SU-DHL-6 (cell line): ENCODE data around the gene CYB5R3.
A peak's percentile ranks its signal among the peaks of the same experiment; 100 is the strongest.

Experiments used
- H2AFZ ChIP-seq: fragments of 200-600 bp; sonication (generic); 2 replicates; pipeline ENCODE4 v1.6.1; 2014; ENCODE audit warnings: low read depth, mild to moderate bottlenecking, moderate library complexity, mixed read lengths, antibody characterized with exemption, low read length; ENCODE audit not compliant: severe bottlenecking
- H3F3A ChIP-seq: fragments of 200-600 bp; shearing (Covaris generic); 2 replicates; pipeline ENCODE4 v1.6.0; 2016; ENCODE audit warnings: antibody characterized with exemption, mild to moderate bottlenecking; ENCODE audit not compliant: insufficient read depth
- H3K27ac ChIP-seq: fragments of 200-600 bp; sonication (generic); 2 replicates; pipeline ENCODE4 v1.5.1; 2016; ENCODE audit warnings: low read depth, mild to moderate bottlenecking, low read length, moderate library complexity, mixed read lengths
- H3K27me3 ChIP-seq: fragments of 200-600 bp; sonication (generic), shearing (Covaris generic); 2 replicates; pipeline ENCODE4 v1.6.0; 2014; ENCODE audit warnings: mild to moderate bottlenecking, low read length
- H3K36me3 ChIP-seq: fragments of 200-600 bp; sonication (generic); 2 replicates; pipeline ENCODE4 v1.6.1; 2014; ENCODE audit warnings: mild to moderate bottlenecking, low read length, mixed read lengths
- H3K4me2 ChIP-seq: fragments of 300-600, 200-600 bp; shearing (Covaris generic), sonication (generic); 2 replicates; pipeline ENCODE4 v1.6.0; 2014; ENCODE audit warnings: low read length, low read depth, mild to moderate bottlenecking; ENCODE audit not compliant: poor library complexity, severe bottlenecking
- H3K4me3 ChIP-seq: fragments of 200-600 bp; sonication (generic); 2 replicates; pipeline ENCODE4 v1.5.1; 2014; ENCODE audit warnings: antibody characterized with exemption, low read length, mild to moderate bottlenecking, mixed read lengths; ENCODE audit not compliant: insufficient read depth, poor library complexity, severe bottlenecking
- H3K79me2 ChIP-seq: fragments of 200-600 bp; sonication (generic); 2 replicates; pipeline ENCODE4 v1.6.1; 2014; ENCODE audit warnings: mild to moderate bottlenecking, low read length, moderate library complexity; ENCODE audit not compliant: insufficient read depth
- H3K9ac ChIP-seq: fragments of 200-600 bp; sonication (generic); 2 replicates; pipeline ENCODE4 v1.7.0; 2014; ENCODE audit warnings: mild to moderate bottlenecking, low read length
- H3K9me2 ChIP-seq: fragments of 200-600 bp; sonication (generic); replicated peaks from 2 replicates; pipeline ENCODE4 v1.6.1; 2014; ENCODE audit warnings: low read length; ENCODE audit not compliant: insufficient read depth
- H3K9me3 ChIP-seq: fragments of 200-600 bp; sonication (generic); 2 replicates; pipeline ENCODE4 v1.6.1; 2014; ENCODE audit warnings: low read length, mixed read lengths; ENCODE audit not compliant: insufficient read depth
- H4K20me1 ChIP-seq: fragments of 200-600 bp; sonication (generic); 2 replicates; pipeline ENCODE4 v1.6.1; 2014; ENCODE audit warnings: low read depth, mild to moderate bottlenecking, antibody characterized with exemption, low read length, moderate library complexity, mixed read lengths
- EZH2phosphoT487 ChIP-seq: fragments of 200-600 bp; sonication (generic), shearing (Covaris generic); conservative IDR thresholded peaks from 2 replicates; pipeline ENCODE4 v1.6.1; 2018; ENCODE audit warnings: mild to moderate bottlenecking, antibody characterized with exemption, low read length, moderate library complexity, mixed read lengths
- TF ChIP-seq, protein P1 (sequence below): fragments of 200-600 bp; sonication (generic); IDR thresholded peaks from one replicate; pipeline ENCODE4 v1.5.1; 2017; ENCODE audit warnings: antibody characterized with exemption, mild to moderate bottlenecking, low read length, moderate library complexity; ENCODE audit not compliant: insufficient read depth, poor library complexity, severe bottlenecking

CYB5R3 gene

DNA sequence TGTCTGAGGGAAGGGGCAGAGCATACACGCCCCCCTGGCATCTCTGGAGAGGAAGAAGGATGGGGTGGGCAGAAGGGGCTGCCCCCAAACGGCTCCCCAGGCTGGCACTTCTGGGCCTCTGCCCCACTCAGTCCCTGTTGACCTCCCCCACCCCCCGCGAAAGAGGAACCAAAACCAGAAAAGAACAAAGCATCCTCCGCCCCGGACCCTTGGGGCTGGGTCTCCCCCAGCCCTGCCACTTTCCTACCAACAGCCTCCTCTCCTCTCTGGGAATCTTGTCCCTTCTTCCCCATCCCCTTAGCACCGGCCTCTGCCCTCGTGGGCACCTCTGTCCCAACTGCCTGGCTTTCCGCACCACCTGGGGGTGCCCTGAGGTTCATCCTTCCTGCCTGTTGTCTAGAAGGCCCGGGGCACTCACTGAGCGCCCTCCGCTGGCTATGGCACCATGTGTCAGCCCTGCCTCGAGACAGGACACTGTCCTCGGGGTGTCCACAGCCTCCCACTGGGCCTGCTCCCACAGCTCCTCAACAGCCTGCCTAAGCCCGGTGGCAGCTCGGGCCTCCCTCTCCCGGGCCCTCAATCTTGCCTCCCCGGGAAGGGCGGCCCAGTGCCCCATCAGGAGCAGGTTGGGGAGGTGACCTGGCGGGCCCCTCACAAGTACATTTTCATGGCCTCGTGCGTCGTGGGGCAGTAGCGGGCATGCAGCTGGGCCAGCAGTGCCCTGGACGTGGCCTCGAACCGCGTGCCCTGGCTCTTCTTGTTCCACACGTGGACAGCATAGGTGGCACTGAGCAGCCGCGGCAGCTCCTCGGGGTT lies 43.3 kb upstream of the CYB5R3 start:
- Histone ChIP-seq H3K4me2 (peak overlapping the region; percentile 34), H3K9me3 (no peaks in the 10 kb centered on the region), H3K4me3 (no peak overlapping the region), H2AFZ (peak overlapping the region; percentile 23), H3F3A (no peaks in the 10 kb centered on the region), H3K36me3 (no peaks in the 10 kb centered on the region), H3K9me2 (no peaks in the 10 kb centered on the region), H3K9ac (peak overlapping the region; percentile 30), H4K20me1 (no peaks in the 10 kb centered on the region), H3K27ac (peak overlapping the region; percentile 51), H3K79me2 (peaks cover 3% of the 10 kb centered on the region; the same call in 1 of the 2 replicates), H3K27me3 (no peaks in the 10 kb centered on the region)
- no peak for TF ChIP-seq EZH2phosphoT487
- TF ChIP-seq, protein P1, sequence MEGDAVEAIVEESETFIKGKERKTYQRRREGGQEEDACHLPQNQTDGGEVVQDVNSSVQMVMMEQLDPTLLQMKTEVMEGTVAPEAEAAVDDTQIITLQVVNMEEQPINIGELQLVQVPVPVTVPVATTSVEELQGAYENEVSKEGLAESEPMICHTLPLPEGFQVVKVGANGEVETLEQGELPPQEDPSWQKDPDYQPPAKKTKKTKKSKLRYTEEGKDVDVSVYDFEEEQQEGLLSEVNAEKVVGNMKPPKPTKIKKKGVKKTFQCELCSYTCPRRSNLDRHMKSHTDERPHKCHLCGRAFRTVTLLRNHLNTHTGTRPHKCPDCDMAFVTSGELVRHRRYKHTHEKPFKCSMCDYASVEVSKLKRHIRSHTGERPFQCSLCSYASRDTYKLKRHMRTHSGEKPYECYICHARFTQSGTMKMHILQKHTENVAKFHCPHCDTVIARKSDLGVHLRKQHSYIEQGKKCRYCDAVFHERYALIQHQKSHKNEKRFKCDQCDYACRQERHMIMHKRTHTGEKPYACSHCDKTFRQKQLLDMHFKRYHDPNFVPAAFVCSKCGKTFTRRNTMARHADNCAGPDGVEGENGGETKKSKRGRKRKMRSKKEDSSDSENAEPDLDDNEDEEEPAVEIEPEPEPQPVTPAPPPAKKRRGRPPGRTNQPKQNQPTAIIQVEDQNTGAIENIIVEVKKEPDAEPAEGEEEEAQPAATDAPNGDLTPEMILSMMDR: peak; percentile 75

DNA sequence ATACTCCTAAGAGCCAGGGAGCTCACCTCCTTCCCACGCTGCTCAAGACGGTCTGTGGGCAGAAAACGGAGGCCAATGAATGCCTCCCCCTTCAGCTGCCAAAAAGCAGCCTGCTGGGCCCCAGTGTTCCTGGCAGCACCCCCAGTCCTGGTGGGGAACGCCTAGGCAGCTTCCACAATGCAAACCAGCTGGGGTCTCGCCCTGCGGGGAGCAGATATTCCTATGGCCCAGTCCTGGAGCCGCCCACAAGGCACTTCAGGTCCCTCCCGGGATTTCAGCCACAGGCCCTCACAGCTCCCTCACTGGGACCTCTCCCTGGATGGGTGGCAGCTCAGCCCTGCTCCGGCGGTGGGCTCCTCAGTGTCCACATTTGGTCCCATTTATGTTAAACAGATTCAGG lies 42.2 kb upstream of the CYB5R3 start:
- TF ChIP-seq EZH2phosphoT487: no peak
- TF ChIP-seq, protein P1: no peak
- H3F3A ChIP-seq: no peaks in the 10 kb centered on the region
- H3K36me3 ChIP-seq: no peaks in the 10 kb centered on the region
- H3K9me3 ChIP-seq: no peaks in the 10 kb centered on the region
- no peaks in the 10 kb centered on the region for H3K27me3 ChIP-seq
- H3K9me2 ChIP-seq: no peaks in the 10 kb centered on the region
- H3K27ac ChIP-seq: no peak overlapping the region
- no peaks in the 10 kb centered on the region for H3K79me2 ChIP-seq
- H3K4me3 ChIP-seq: no peak overlapping the region
- H4K20me1 ChIP-seq: no peaks in the 10 kb centered on the region
- H2AFZ ChIP-seq: no peak overlapping the region
- no peak overlapping the region for H3K9ac ChIP-seq
- no peak overlapping the region for H3K4me2 ChIP-seq

DNA sequence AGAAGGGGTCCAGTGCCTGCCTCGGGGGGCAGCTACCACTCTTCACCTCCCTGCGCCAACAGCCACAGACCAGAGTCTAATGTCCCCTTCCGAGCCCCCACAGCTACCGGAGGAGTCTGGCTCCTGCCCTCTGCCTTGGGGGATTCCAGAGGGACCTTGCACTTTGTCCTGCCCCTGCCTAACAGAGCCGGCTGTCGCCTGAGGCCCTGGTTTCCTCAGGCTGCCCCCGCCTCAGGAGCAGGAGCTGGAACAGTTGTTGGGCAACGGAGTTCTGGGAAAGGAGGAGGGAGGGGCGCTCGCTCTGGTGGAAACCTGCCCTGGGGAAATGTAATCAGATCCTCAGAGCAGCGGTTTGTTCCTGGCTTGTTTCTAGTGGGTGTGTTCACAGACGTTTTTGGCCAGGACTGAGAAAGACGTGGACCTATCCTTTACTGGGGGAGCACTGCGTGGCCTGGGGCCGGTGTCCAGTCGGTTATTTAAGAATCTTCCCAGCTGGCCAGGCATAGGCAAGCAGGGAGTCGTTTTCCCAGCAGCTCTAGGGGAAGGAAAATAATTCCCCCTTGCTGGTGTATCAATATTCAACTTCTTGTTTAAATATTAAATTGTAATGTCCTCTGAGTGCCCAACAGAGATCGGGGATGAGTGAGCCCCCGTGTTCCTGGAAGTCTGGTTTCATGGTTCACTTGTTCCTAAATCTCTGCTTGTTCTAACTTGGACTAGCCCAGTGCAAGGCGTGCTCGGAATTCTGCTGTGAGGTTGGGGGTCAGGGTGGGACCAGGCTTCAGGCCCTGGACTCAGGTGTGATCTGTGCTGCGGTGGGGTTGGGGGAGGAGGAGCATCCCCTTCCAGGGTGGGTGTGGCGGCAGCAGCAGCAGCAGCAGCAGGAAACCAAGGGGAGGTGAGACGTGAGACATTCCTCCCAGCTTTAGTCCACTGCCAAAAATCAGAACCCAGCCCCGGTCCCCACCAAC lies 39.3 kb upstream of the CYB5R3 start:
- H3K4me2 ChIP-seq: no peak overlapping the region
- H2AFZ ChIP-seq: no peak overlapping the region
- H3K9me2 ChIP-seq: no peaks in the 10 kb centered on the region
- no peaks in the 10 kb centered on the region for H3K36me3 ChIP-seq
- H3K27me3 ChIP-seq: no peaks in the 10 kb centered on the region
- H3K79me2 ChIP-seq: no peaks in the 10 kb centered on the region
- no peak overlapping the region for H3K4me3 ChIP-seq
- no peak overlapping the region for H3K27ac ChIP-seq
- no peak overlapping the region for H3K9ac ChIP-seq
- no peaks in the 10 kb centered on the region for H3K9me3 ChIP-seq
- TF ChIP-seq, protein P1: no peak
- TF ChIP-seq EZH2phosphoT487: no peak
- no peaks in the 10 kb centered on the region for H4K20me1 ChIP-seq
- no peaks in the 10 kb centered on the region for H3F3A ChIP-seq
